SIG-M5 (cell line): Measurements from ENCODE around the gene RPS16.
A peak's percentile ranks its signal among the peaks of the same experiment; 100 is the strongest.
"Not testable (repeated sequence)": the region's sequence is repeated elsewhere in the genome, so short reads cannot be mapped to it uniquely, and the experiment has no call there.

Source experiments
- DNase-seq: peaks from one replicate; lab custom pipeline; 2025; lab: John Stamatoyannopoulos, UW

The RPS16 gene

DNA sequence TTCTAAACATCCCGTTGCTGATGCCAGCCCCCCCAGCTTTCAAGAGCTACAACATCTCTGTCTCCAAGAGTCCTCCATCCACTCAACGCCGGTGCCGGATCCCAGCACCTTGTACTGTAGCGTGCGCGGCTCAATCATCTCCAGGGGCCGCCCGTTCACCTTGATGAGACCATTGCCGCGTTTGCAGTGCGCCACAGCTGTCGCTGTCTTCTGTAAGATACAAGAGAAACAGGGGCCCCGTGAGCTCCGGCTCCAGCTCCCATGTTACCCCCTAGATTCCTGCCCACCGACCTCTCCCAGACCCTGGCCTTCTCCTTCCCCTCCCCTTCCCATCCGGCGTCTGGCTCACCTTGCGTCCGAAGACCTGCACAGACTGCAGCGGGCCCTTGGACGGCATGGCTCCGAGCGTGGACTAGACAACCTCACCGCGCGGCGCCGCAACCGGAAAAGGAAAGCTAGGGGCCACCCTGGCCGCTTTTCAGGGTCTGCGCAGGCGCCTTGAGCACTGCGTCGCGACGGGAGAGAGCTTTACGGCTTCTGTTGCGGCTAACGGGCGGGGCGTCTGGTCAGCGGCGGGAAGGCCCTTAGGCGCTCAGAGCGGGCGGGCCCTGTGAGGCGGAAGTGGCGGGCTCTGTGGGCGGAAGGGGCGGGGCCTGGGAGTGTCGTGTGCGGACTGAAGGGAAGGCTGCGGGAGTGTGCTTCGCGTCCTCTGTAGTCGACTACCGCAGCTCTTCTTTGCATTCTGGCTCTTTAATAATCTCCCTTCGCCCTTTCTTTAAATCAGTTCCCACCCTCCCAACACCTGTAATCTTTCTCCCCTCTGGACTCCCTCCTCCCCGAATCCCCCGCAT is at the start of gene RPS16:
RPS16 (minus strand) TSS at position 451 of the 851 bp plus-strand sequence; CDS start at position 397, 54 bp downstream.
- DNase-seq, result peak; percentile 73

DNA sequence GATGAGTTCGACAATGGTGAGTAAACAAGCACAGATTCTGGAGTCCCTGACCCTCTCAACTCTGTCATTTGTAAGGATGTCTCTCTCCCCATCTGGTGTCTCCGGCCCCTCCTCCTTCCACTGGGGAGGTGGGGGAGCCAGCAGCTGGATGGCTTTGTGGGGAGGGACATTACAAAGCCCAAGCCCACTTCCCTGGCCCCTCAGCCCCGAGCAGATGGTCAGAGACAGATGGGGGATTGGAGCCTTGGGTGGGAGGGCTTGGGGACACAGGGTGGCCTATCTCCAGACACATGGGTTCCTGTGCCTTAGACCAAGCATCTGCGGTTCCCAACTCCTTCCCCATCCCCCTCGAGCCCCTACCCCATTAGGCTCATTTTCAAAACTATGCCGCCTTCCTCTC is 47.4 kb upstream of the RPS16 start:
- DNase-seq, result no peak

DNA sequence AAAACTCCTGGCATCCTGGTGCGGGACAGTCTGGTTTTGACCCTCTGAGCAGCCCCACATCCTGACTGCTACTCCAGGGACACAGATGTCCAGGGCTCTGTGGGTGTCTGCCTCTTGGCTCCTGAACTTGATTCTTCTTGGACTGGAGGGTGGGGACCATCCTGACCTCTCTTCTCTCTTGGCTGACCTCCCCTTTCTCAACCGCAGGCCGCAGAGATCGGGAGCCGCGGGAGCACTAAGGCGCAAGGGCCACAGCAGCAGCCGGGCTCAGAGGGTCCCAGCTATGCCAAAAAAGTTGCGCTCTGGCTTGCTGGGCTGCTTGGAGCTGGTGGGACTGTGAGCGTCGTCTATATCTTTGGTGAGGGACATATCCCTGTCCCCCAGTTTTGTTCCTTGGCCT is 45.9 kb upstream of the RPS16 start:
- DNase-seq, result no peak

DNA sequence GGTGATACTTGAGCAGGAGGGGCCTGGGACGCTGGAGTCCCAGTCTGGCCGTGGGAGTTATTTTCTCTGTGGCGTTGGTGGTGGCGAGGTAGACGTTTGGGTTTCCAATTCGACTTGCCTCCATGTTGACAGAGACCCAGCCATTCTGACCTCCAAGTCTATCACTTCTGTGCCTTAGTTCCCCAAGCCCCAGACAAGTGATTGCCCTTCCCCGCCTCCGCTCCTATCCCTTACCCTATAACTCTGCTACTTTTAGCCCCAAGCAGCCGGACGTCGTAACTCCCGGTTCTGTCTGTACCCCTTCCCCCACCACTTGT is 45.4 kb upstream of the RPS16 start:
- DNase-seq, result no peak

DNA sequence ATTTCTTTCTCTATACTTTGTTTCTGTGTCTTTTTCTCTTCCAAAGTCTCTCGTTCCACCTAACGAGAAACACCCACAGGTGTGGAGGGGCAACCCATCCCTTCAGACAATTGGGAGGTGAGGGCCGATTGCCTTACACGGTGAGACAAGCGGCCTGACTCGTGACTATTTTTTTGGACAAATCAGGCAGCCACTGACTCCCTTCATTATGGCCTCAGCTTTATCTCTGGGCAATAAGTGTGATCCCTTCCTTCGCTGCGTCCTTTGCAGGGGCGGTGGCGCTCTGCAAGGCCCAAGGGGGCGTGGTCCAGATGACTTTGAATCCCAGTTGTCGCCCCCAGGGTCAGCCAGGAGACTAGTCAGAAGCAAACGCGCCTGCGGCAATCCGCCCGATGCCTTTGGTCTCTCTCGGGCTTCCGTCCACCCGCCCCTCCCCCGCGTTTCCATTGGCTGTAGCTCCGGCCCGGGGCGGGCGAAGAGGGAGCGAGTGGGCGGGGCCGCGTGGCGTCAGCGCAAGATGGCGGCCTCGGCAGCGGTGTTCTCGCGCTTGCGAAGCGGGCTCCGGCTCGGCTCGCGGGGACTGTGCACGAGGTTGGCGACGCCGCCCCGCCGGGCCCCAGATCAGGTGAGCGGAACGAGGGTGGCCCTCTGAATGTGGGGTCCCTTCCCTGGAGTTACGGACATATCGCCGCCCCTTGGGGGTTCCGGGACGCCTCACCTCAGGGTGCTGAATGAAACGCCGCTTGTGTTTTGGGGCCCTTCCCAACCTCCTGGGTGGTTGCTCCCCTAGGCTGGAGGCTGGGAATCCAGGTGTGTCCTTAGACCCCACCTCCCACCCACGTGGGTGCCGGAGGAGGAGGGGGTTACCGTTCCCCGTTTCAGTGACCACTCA is 44.8 kb upstream of the RPS16 start, which contains the start of gene TIMM50:
TIMM50 (plus strand) TSS at position 502 of the 892 bp plus-strand sequence; CDS start at position 518, 16 bp downstream.
- peak; percentile 33 for DNase-seq

DNA sequence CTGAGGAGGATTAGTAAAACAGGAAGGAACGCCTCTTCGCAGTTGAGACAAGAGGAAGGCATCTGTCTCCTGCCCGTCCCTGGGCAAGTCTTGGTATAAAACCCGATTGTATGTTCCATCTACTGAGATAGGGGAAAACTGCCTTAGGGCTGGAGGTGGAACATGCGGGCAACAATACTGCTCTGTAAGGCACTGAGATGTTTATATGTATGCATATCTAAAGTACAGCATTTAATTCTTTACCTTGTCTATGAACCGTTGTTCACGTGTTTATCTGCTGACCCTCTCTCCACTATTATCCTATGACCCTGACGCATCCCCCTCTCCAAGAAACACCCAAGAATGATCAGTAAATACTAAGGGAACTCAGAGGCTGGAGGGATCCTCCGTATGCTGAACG is 44.2 kb upstream of the RPS16 start:
- DNase-seq, result no peak

DNA sequence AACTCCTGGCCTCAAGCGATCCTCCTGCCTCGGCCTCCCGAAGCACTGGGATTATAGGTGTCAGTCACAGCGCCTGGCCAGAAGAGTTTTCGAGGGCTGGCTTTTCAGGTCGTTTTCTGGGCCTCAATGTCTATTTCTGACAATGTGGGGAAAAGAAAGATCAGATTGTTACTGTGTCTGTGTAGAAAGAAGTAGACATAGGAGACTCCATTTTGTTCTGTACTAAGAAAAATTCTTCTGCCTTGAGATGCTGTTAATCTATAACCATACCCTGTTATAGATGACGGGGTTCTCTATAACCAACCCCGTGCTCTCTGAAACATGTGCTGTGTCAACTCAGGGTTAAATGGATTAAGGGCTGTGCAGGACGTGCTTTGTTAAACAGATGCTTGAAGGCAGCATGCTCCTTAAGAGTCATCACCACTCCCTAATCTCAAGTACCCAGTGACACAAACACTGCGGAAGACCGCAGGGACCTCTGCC is 43.6 kb upstream of the RPS16 start:
- not testable (repeated sequence) for DNase-seq

DNA sequence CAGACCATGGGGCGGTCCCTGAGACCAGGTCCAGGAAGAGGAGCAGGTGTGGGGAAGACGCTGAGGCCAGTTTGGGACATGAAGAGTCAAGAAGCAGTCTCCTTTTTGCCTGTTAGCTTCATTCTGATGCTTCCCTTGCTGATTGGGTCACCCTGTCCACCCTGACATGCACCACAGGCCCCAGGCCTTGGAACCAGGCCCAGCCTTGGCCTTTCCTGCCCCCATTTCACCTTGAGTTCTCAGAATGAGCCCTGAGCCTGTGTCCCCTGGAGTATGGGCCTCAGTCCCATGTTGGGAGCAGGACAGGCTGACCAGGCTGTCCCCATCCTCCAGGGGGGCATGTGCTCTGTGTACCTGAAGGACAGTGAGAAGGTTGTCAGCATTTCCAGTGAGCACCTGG is 40.0 kb upstream of the RPS16 start:
- DNase-seq, result no peak

DNA sequence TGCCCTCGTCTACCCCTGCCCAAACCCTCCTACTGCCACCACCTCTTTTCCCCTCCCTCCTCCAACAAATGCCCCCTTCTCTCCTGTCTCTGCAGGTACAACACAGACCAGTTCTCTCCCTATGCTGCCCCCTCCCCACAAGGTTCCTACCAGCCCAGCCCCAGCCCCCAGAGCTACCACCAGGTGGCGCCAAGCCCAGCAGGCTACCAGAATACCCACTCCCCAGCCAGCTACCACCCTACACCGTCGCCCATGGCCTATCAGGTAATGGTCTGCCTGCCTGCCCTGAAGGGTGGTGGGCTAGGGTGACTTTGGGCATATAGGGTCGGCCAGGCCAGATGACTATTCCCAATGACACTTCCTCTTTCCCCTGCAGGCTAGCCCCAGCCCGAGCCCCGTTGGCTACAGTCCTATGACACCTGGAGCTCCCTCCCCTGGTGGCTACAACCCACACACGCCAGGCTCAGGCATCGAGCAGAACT is 38.4 kb upstream of the RPS16 start:
- no peak for DNase-seq

DNA sequence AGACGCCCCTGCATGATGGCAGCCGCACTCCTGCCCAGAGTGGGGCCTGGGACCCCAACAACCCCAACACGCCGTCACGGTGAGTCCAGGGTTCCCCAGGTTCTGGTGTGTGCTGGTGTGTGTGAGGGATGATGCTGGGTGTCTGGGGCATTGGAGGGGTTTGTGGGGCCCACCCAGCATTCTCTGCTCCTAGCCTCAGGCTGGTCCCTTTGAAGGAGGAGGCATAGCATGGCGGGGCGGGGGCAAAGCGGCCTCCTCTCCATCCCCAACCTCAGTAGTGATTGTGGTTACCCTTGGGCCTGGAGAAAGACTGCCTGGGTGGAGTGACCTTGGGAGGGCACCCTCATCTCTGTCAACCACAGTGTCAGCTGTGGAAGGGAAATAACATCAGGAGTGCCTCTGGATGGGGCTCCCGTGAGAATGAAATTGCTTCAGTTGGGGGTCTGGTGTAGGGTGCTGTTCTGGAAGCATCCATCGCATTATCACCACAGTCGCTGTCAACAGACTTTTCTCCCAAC is 37.8 kb upstream of the RPS16 start:
- DNase-seq, result no peak

DNA sequence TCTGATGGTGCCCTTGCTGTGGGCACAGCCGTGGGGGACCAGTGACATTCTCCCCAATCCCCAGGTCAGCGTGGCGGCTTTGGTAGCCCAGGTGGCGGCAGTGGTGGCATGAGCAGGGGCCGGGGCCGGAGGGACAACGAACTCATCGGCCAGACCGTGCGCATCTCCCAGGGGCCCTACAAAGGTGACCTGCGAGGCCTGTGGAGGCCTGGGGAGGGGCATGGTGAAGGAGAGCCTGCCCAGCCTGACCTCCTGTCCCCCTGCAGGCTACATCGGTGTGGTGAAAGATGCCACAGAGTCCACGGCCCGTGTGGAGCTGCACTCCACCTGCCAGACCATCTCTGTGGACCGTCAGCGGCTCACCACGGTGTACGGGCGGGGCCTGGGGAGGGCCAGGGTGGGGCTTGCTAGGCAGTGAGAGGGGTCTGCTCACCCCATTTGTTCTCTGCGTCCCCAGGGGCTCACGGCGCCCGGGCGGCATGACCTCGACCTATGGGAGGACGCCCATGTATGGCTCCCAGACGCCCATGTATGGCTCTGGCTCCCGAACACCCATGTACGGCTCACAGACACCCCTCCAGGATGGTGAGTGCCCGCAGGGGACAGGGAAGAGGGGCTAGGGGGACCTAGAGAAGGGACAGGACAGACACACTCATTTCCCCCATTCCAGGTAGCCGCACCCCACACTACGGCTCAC is 37.1 kb upstream of the RPS16 start:
- no peak for DNase-seq

DNA sequence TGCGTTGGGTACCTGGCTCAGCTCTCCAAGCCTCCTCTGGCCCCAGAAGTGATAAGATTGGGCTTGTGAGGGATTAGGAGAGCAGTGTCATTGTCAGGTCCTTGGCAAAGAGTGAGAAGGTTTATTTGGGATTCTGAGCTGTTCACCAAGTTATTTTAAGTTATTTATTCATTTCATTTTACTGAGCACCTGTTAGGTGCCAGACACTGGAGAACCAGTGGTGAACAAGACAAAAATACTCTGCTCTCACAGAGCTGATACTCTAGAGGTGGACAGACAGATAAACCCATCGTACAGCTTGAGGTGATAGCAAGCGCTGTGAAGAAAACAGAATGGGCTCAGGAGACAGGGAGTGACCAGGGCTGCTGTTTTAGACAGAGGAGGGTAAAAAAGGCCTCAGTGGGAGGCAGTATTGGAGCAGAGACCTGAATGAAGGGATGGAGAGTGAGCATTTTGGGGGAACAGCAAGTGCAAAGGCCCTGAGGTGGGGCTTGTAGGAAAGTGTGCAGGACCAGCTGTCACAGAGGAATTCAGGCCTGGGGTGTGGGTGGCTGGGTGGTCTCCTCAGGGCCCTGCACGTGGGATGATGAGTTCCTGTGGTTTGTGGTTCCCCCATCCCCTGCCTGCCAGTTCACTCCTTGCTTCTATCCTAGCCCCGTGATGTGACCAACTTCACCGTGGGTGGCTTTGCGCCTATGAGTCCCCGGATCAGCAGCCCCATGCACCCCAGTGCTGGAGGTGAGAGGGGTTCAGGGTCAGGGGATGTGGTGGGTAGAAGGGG is 36.2 kb upstream of the RPS16 start:
- no peak for DNase-seq

DNA sequence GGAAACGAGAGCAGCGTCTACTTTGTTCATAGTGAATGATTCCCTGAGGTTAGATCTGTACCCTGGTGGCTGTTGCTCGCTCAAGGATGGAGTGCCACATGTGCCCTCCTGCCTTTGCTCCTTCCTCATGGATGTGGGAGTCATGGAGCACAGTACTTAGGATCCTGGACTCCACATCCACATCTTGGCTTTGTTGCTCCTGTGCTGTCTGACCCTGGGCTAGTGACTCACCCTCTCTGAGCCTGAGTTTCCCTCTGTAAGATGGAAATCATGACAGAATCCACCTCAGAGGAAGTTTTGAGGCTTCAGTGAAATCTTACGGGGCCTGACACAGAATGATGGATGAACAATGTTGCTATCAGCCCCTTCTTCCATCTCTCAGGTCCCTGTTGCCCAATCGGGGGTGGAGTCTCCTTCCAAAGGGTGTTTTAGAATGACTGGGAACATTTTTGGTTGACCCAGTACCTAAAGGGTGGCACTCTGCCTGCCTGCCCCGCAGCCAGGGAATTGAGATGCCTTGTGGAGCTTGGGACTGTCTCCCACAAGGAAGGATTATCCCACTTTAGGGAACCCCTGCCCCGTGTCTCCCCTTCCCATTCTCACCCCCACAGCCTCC is 35.1 kb upstream of the RPS16 start:
- DNase-seq, result no peak

DNA sequence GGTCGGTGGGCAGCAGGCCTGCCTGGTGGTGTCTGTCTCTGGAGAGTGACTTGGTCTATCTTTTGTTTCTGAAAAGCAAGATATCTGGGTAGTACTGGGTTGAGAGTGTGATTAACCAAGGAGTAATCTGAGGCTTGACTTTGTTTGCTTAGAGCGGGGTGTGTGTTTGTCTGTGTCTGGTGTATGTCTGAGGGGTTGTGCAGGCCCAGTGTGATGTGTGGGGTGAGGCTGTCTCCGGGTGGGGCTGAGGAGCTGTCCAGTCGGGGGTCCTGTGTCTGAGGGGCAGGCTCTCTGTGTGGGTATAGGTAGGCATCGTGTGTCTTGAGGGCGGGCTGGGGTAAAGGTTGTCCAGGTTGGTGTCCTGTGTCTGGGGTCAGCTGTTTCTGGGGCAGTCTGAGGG is 33.8 kb upstream of the RPS16 start:
- no peak for DNase-seq

DNA sequence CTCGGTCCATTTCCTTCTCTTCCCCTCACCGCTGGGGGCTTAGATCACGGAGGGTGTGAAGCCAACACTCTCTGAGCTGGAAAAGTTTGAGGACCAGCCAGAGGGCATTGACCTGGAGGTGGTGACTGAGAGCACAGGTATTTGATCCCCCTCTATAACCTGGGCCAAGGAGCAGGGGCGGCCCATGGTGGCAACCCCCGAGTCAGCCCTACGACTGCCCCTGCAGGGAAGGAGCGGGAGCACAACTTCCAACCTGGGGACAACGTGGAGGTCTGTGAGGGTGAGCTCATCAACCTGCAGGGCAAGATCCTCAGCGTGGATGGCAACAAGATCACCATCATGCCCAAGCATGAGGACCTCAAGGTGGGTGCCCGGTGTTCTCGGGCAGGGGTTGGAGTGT is 33.3 kb upstream of the RPS16 start:
- no peak for DNase-seq

DNA sequence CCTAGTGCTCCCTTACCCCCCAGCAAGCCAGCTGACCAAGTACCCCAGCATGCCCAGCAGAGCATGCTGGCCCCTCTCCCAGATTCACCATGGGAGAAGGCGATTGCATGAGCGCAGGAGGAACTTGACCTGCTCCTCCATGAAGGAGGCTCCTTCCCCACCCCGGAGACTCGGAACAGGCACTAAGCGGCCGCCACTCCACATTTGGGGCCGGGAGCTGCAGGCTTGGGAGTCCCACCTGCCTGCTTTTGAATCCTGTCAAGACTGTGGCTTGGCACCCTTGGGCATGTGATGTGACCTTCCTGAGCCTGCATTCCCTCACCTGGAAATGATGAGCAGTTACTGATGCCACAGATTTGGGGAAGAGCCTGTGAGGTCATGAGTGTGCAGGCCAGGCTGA is 32.2 kb upstream of the RPS16 start:
- no peak for DNase-seq

DNA sequence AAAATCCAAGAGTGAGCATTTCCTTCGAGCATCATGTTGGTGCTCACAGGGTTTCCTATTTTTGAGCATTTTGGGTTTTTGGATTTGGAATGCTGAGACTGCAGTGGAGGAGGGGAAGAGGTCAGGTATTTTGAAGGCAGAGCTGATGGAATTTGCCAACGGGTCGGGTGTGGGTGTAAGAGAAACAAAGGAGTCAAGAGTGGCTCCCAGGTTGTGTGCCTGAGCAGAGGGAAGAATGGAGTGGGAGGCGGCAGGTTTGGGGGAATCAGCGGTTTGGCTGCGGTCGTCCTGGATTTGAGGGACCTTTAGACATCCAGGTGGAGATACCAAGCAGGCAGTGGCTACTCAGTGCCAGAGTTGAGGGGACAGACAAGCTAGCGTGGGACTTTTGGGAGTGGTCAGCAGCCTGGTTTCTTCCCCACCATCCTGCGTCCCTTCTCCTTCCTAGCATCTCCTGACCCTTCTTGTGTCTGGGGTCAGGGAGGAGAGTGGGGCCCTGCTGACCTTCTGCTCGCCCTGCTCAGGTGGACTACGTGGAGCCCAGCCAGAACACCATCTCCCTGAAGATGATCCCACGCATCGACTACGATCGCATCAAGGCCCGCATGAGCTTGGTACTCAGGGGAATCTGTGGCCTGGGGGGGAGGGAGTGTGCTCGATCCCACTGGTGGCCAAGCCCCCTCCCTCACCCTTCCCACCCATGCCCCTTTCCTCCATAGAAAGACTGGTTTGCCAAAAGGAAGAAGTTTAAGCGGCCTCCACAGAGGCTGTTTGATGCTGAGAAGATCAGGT is 30.4 kb upstream of the RPS16 start:
- no peak for DNase-seq

DNA sequence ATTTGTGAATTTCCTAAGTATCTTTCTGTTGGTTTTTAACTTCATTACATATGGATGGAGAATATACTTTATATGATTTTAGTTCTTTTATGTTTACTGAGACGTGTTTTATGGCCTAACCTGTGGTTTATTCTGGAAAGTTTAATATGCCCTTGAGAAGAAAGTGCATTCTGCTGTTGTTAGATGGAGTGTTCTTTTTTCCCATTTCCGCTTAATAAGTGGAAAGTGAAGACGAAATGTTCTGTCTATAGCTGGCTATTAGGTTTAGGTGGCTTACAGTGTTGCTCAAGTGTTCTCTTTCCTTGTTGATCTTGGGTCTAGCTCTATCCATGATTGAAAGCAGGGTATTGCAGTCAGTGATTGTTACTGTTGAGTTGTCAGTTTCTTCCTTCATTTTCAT is 27.7 kb upstream of the RPS16 start:
- DNase-seq, result no peak

DNA sequence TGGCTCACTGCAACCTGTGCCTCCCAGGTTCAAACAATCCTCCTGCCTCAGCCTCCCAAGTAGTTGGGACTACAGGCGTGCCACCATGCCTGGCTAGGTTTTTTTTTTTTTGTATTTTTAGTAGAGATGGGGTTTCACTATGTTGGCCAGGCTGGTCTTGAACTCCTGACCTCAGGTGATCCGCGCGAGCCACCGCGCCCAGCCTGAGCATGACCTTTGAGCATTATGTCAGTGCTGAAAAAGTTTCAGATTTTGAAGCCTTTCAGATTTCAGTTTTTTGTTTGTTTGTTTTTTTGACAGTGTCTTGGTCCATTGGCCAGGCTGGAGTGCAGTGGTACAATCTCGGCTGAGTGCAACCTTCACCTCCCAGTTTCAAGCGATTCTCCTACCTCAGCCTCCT is 15.5 kb upstream of the RPS16 start:
- DNase-seq, result not testable (repeated sequence)
